AG10803 (cell line): Measurements from ENCODE around the gene OSBPL3.

Experiments used
- DNase-seq: peaks from one replicate; pipeline ENCODE4 v3.0.0; 2010; ENCODE audit warnings: low read depth
- H3K4me3 ChIP-seq: 2 replicates; pipeline ENCODE4 v1.5.1; 2011; ENCODE audit warnings: mild to moderate bottlenecking, low read length, control low read depth
- CTCF ChIP-seq: conservative IDR thresholded peaks from 2 replicates; pipeline ENCODE4 v1.5.1; 2011; ENCODE audit warnings: mild to moderate bottlenecking, low read length, control low read depth, inconsistent platforms

Gene OSBPL3

GRCh38 chr7:24943096-24943948 is 36.7 kb downstream of the OSBPL3 start:
- DNase-seq, result no peak
- no peak overlapping the region for H3K4me3 ChIP-seq
- no peak for TF ChIP-seq CTCF

- H3K4me3 ChIP-seq, result no peak overlapping the region
- DNase-seq, result no peak
- no peak for TF ChIP-seq CTCF
Measured at GRCh38 chr7:24942226-24942625, 37.8 kb downstream of the OSBPL3 start.

GRCh38 chr7:24939416-24939815 is 40.6 kb downstream of the OSBPL3 start:
- DNase-seq, result no peak
- no peak for TF ChIP-seq CTCF
- H3K4me3 ChIP-seq, result no peak overlapping the region

- H3K4me3 ChIP-seq, result no peak overlapping the region
- TF ChIP-seq CTCF, result no peak
- DNase-seq, result peak; percentile 59
Measured at GRCh38 chr7:24936121-24936824, 43.7 kb downstream of the OSBPL3 start.

GRCh38 chr7:24933298-24933697 is 46.7 kb downstream of the OSBPL3 start:
- no peak for TF ChIP-seq CTCF
- H3K4me3 ChIP-seq, result no peak overlapping the region
- DNase-seq, result no peak

- no peak overlapping the region for H3K4me3 ChIP-seq
- no peak for DNase-seq
- no peak for TF ChIP-seq CTCF
Measured at GRCh38 chr7:24932815-24933214, 47.2 kb downstream of the OSBPL3 start.

GRCh38 chr7:24932389-24932788 is 47.6 kb downstream of the OSBPL3 start:
- TF ChIP-seq CTCF, result no peak
- DNase-seq, result no peak
- H3K4me3 ChIP-seq, result no peak overlapping the region
